H9 (cell line): ENCODE results near the gene MCEMP1. TPM values are rescaled to one million over a fixed set of nuclear protein-coding genes. Genes with fewer than 3 reads are reported as not detected.

Experiments used
- DNase-seq: peaks from one replicate; pipeline ENCODE4 v3.0.0-alpha.2; 2017
- H2AFZ ChIP-seq: one replicate; pipeline ENCODE4 v1.6.1; 2013; ENCODE audit warnings: mild to moderate bottlenecking, low read length, control low read depth, moderate library complexity
- H2AK5ac ChIP-seq: 2 replicates; pipeline ENCODE4 v1.6.1; 2013; ENCODE audit warnings: low read length, control low read depth, mixed read lengths; ENCODE audit not compliant: insufficient read length
- H2BK120ac ChIP-seq: one replicate; pipeline ENCODE4 v1.6.1; 2013; ENCODE audit warnings: low read depth, mild to moderate bottlenecking, low read length, control low read depth, inconsistent platforms; ENCODE audit not compliant: poor library complexity, severe bottlenecking
- H2BK12ac ChIP-seq: 2 replicates; pipeline ENCODE4 v1.6.1; 2013; ENCODE audit warnings: low read length, control low read depth, mixed read lengths, low read depth; ENCODE audit not compliant: insufficient read length
- H2BK15ac ChIP-seq: 2 replicates; pipeline ENCODE4 v1.6.1; 2013; ENCODE audit warnings: low read depth, low read length, control low read depth
- H2BK20ac ChIP-seq: one replicate; pipeline ENCODE4 v1.6.1; 2013; ENCODE audit warnings: low read depth, mild to moderate bottlenecking, low read length, control low read depth, inconsistent platforms; ENCODE audit not compliant: poor library complexity, severe bottlenecking
- H2BK5ac ChIP-seq: 2 replicates; pipeline ENCODE4 v1.6.1; 2013; ENCODE audit warnings: low read length, control low read depth, mixed read lengths; ENCODE audit not compliant: insufficient read length
- H3K14ac ChIP-seq: 2 replicates; pipeline ENCODE4 v1.6.1; 2013; ENCODE audit warnings: low read length, control low read depth; ENCODE audit not compliant: insufficient read depth
- H3K18ac ChIP-seq: 2 replicates; pipeline ENCODE4 v1.6.1; 2013; ENCODE audit warnings: low read depth, mild to moderate bottlenecking, mixed read lengths, low read length, control low read depth; ENCODE audit not compliant: insufficient read length
- H3K23ac ChIP-seq: 2 replicates; pipeline ENCODE4 v1.6.1; 2013; ENCODE audit warnings: low read length, control low read depth, mixed read lengths, low read depth; ENCODE audit not compliant: insufficient read length
- H3K23me2 ChIP-seq: 2 replicates; pipeline ENCODE4 v1.6.1; 2013; ENCODE audit warnings: low read depth, mild to moderate bottlenecking, mixed read lengths, low read length, control low read depth; ENCODE audit not compliant: insufficient read length, poor library complexity, severe bottlenecking
- H3K27ac ChIP-seq: 2 replicates; pipeline ENCODE4 v1.5.1; 2013; ENCODE audit warnings: low read length, control low read depth, mixed read lengths, low read depth; ENCODE audit not compliant: insufficient read length
- H3K27me3 ChIP-seq: 2 replicates; pipeline ENCODE4 v1.6.1; 2013; ENCODE audit warnings: low read length, control low read depth, inconsistent platforms; ENCODE audit not compliant: insufficient read depth
- H3K4ac ChIP-seq: 2 replicates; pipeline ENCODE4 v1.6.1; 2013; ENCODE audit warnings: low read depth, mild to moderate bottlenecking, control low read depth, inconsistent platforms, low read length, moderate library complexity
- H3K4me1 ChIP-seq: 2 replicates; pipeline ENCODE4 v1.6.1; 2013; ENCODE audit warnings: low read length, control low read depth, inconsistent platforms; ENCODE audit not compliant: insufficient read depth
- H3K4me2 ChIP-seq: 2 replicates; pipeline ENCODE4 v1.6.1; 2013; ENCODE audit warnings: low read length, control low read depth, mixed read lengths; ENCODE audit not compliant: insufficient read length, insufficient read depth
- H3K56ac ChIP-seq: 2 replicates; pipeline ENCODE4 v1.6.1; 2013; ENCODE audit warnings: low read depth, mild to moderate bottlenecking, mixed read lengths, low read length, control low read depth; ENCODE audit not compliant: insufficient read length
- H3K79me1 ChIP-seq: 2 replicates; pipeline ENCODE4 v1.6.1; 2013; ENCODE audit warnings: low read depth, mild to moderate bottlenecking, moderate library complexity, low read length, control low read depth, inconsistent platforms; ENCODE audit not compliant: insufficient read depth, poor library complexity, severe bottlenecking
- H3K79me2 ChIP-seq: 2 replicates; pipeline ENCODE4 v1.6.1; 2013; ENCODE audit warnings: low read length, control low read depth, inconsistent platforms; ENCODE audit not compliant: insufficient read depth
- H3K9ac ChIP-seq: 2 replicates; pipeline ENCODE4 v1.6.1; 2013; ENCODE audit warnings: low read length, control low read depth, mixed read lengths; ENCODE audit not compliant: insufficient read length; ENCODE audit errors: extremely low read depth
- H3K9me3 ChIP-seq: one replicate; pipeline ENCODE4 v1.6.1; 2013; ENCODE audit warnings: low read depth, low read length, inconsistent platforms; ENCODE audit not compliant: control insufficient read depth
- H3T11ph ChIP-seq: one replicate; pipeline ENCODE4 v1.6.1; 2013; ENCODE audit warnings: mild to moderate bottlenecking, low read length, control low read depth, inconsistent platforms
- H4K20me1 ChIP-seq: one replicate; pipeline ENCODE4 v1.6.1; 2013; ENCODE audit not compliant: control insufficient read depth, insufficient read length, insufficient read depth
- H4K5ac ChIP-seq: 2 replicates; pipeline ENCODE4 v1.6.1; 2013; ENCODE audit warnings: low read depth, mild to moderate bottlenecking, mixed read lengths, low read length, control low read depth; ENCODE audit not compliant: insufficient read length
- H4K8ac ChIP-seq: replicated peaks from 2 replicates; pipeline ENCODE4 v1.6.1; 2013; ENCODE audit warnings: low read length, control low read depth, mixed read lengths, low read depth; ENCODE audit not compliant: insufficient read length
- H4K91ac ChIP-seq: 2 replicates; pipeline ENCODE4 v1.6.1; 2013; ENCODE audit warnings: low read depth, mild to moderate bottlenecking, moderate library complexity, mixed read lengths, low read length, control low read depth; ENCODE audit not compliant: insufficient read length
- H3K27ac Mint-ChIP-seq, 3 experiments: 2 replicates in 2 of 3; 3 replicates in 1 of 3; pipeline ENCODE4 v1.8.0; 2020 to 2021; ENCODE audit warnings: mixed read lengths in 3 of 3, mild to moderate bottlenecking in 1 of 3, moderate library complexity in 1 of 3
- H3K27me3 Mint-ChIP-seq: 2 replicates; pipeline ENCODE4 v1.8.0; 2021; ENCODE audit warnings: low read depth, mild to moderate bottlenecking, moderate library complexity, mixed read lengths
- H3K36me3 Mint-ChIP-seq, 3 experiments: 2 replicates in 2 of 3; 3 replicates in 1 of 3; pipeline ENCODE4 v1.8.0; 2020 to 2021; ENCODE audit warnings: low read depth in 3 of 3, mixed read lengths in 3 of 3; ENCODE audit not compliant: insufficient read depth in 1 of 3
- H3K4me1 Mint-ChIP-seq, 2 experiments: 2 replicates each; pipeline ENCODE4 v1.8.0; 2020; ENCODE audit warnings: mixed read lengths in 2 of 2
- H3K4me3 Mint-ChIP-seq, 2 experiments: 2 replicates in 1 of 2; 3 replicates in 1 of 2; pipeline ENCODE4 v1.8.0; 2020 to 2021; ENCODE audit warnings: mild to moderate bottlenecking in 2 of 2, mixed read lengths in 2 of 2, moderate library complexity in 1 of 2
- H3K9me3 Mint-ChIP-seq, 2 experiments: 2 replicates in 1 of 2; 3 replicates in 1 of 2; pipeline ENCODE4 v1.8.0; 2020; ENCODE audit warnings: mild to moderate bottlenecking in 2 of 2, mixed read lengths in 2 of 2, moderate library complexity in 1 of 2
- CTCF ChIP-seq: fragments of 200-600 bp; sonication (generic); conservative IDR thresholded peaks from 3 replicates; pipeline ENCODE4 v1.8.0; 2021; ENCODE audit warnings: antibody characterized with exemption, mild to moderate bottlenecking
- WGBS: extraction: QIAGEN DNeasy Blood & Tissue Kit; methylation state at CpG from one replicate; pipeline ENCODE4 v1.1.7; 2013; ENCODE audit warnings: missing lambda C conversion rate, low lambda C conversion rate, mixed read lengths; ENCODE audit not compliant: insufficient read length; ENCODE audit errors: extremely low coverage; 5-methylcytosine and 5-hydroxymethylcytosine counted together
- total RNA-seq: library from RNA; stranded (reverse); gene quantifications from 2 replicates; pipeline ENCODE4 v1.2.1, GENCODE V29; 2021

MCEMP1 gene
- total RNA-seq, 1 experiment from 2014 or later, result not detected

GRCh38 chr19:7628589-7629311 lies 48.1 kb upstream of the MCEMP1 start:
- Histone ChIP-seq H4K5ac (peak overlapping the region; percentile 88), H3K9me3 (no peaks in the 10 kb centered on the region), H2BK15ac (no peak overlapping the region), H2AFZ (no peak overlapping the region), H3K79me1 (peaks cover 20% of the 10 kb centered on the region), H3K79me2 (peaks cover 28% of the 10 kb centered on the region; the same call in 1 of the 2 replicates), H4K8ac (no peak overlapping the region), H3K18ac (peak overlapping the region; percentile 74), H2BK120ac (no peak overlapping the region), H3K56ac (peak overlapping the region; percentile 92), H3K27me3 (no peaks in the 10 kb centered on the region), H3K4me1 (no peaks in the 10 kb centered on the region), H3K23me2 (peaks cover 14% of the 10 kb centered on the region), H3K23ac (no peak overlapping the region), H2AK5ac (no peak overlapping the region), H2BK5ac (peak overlapping the region; percentile 57), H2BK12ac (no peak overlapping the region), H3T11ph (no peak overlapping the region), H3K4me2 (peak overlapping the region; percentile 99), H3K14ac (peak overlapping the region; percentile 71), H3K27ac (no peak overlapping the region), H4K20me1 (no peaks in the 10 kb centered on the region), H3K4ac (no peak overlapping the region), H3K9ac (peak overlapping the region; percentile 94), H4K91ac (no peak overlapping the region), H2BK20ac (no peak overlapping the region)
- peak overlapping the region; percentile 94 to 99 (median 96) for H3K27ac Mint-ChIP-seq
- H3K9me3 Mint-ChIP-seq, result no peaks in the 10 kb centered on the region; a peak in 2 of 5 replicates
- H3K36me3 Mint-ChIP-seq, result peaks cover 9 to 27% (median 18%) of the 10 kb centered on the region in 3 experiments; a peak in 6 of 7 replicates
- peaks cover 15 to 26% of the 10 kb centered on the region in 2 experiments for H3K4me1 Mint-ChIP-seq
- no CpG with 5 or more reads among the region's 15 CpGs for WGBS
- no peaks in the 10 kb centered on the region; the same call in 1 of the 2 replicates for H3K27me3 Mint-ChIP-seq
- peak overlapping the region; percentile 90 to 98 for H3K4me3 Mint-ChIP-seq
- DNase-seq, result no peak
- no peak for TF ChIP-seq CTCF
